BLaER1 (cell line): ENCODE data around the gene UBR3.
"Not testable (repeated sequence)": the region's sequence is repeated elsewhere in the genome, so short reads cannot be mapped to it uniquely, and the experiment has no call there.

Source experiments
- H3K27ac ChIP-seq: shearing (Covaris generic); formaldehyde crosslinking; 2 replicates; pipeline ENCODE4 v1.8.1; 2022
- H3K27me3 ChIP-seq: shearing (Covaris generic); formaldehyde crosslinking; 2 replicates; pipeline ENCODE4 v1.8.1; 2022
- H3K36me3 ChIP-seq: shearing (Covaris generic); formaldehyde crosslinking; 2 replicates; pipeline ENCODE4 v1.8.1; 2022
- H3K4me1 ChIP-seq: shearing (Covaris generic); formaldehyde crosslinking; 2 replicates; pipeline ENCODE4 v1.8.1; 2022
- H3K4me2 ChIP-seq: shearing (Covaris generic); formaldehyde crosslinking; 2 replicates; pipeline ENCODE4 v1.8.1; 2022
- H3K4me3 ChIP-seq: shearing (Covaris generic); formaldehyde crosslinking; 2 replicates; pipeline ENCODE4 v1.8.1; 2022
- H3K9ac ChIP-seq: shearing (Covaris generic); formaldehyde crosslinking; 2 replicates; pipeline ENCODE4 v1.8.1; 2022
- H3K9me3 ChIP-seq: shearing (Covaris generic); formaldehyde crosslinking; 2 replicates; pipeline ENCODE4 v1.8.1; 2022
- H4K20me1 ChIP-seq: shearing (Covaris generic); formaldehyde crosslinking; 2 replicates; pipeline ENCODE4 v1.8.1; 2022
- Cebpa-rat ChIP-seq: shearing (Covaris generic); IDR thresholded peaks from 2 replicates; pipeline ENCODE4 v1.8.1; 2022

Gene UBR3

GRCh38 chr2:169798397-169798717 lies 28.9 kb upstream of the UBR3 start:
- no peaks in the 10 kb centered on the region for H3K9me3 ChIP-seq
- H3K27ac ChIP-seq = no peak overlapping the region

GRCh38 chr2:169798718-169799592 lies 28.3 kb upstream of the UBR3 start, which contains the start of gene SSB:
Gene SSB (plus strand): TSS chr2:169798871. CDS start chr2:169800961, 2,090 bp downstream.
- H4K20me1 ChIP-seq = peaks cover 50% of the 10 kb centered on the region
- no peak for TF ChIP-seq Cebpa-rat
- H3K36me3 ChIP-seq = peaks cover 28% of the 10 kb centered on the region
- H3K4me2 ChIP-seq = peak within 1 kb of the TSS; percentile 85
- peak within 1 kb of the TSS; percentile 88 for H3K27ac ChIP-seq
- peaks cover 24% of the 10 kb centered on the region for H3K4me1 ChIP-seq
- no peaks in the 10 kb centered on the region for H3K27me3 ChIP-seq
- no peaks in the 10 kb centered on the region for H3K9me3 ChIP-seq
- H3K4me3 ChIP-seq = peak within 1 kb of the TSS; percentile 85
- peak within 1 kb of the TSS; percentile 91 for H3K9ac ChIP-seq

More at GRCh38 chr2:169798397-169798717, 28.9 kb upstream of the UBR3 start:
- peak overlapping the region; percentile 85 for H3K4me2 ChIP-seq
- no peak for TF ChIP-seq Cebpa-rat
- peaks cover 44% of the 10 kb centered on the region for H4K20me1 ChIP-seq
- peak overlapping the region; percentile 85 for H3K4me3 ChIP-seq
- peaks cover 22% of the 10 kb centered on the region for H3K36me3 ChIP-seq
- no peaks in the 10 kb centered on the region for H3K27me3 ChIP-seq
- H3K4me1 ChIP-seq = peaks cover 24% of the 10 kb centered on the region
- H3K9ac ChIP-seq = peak overlapping the region; percentile 91

- H3K4me2 ChIP-seq = no peak overlapping the region
- H3K36me3 ChIP-seq = peaks cover 72% of the 10 kb centered on the region
- no peak for TF ChIP-seq Cebpa-rat
- H3K4me1 ChIP-seq = peaks cover 20% of the 10 kb centered on the region
- no peak overlapping the region for H3K9ac ChIP-seq
- peaks cover 82% of the 10 kb centered on the region for H4K20me1 ChIP-seq
- H3K9me3 ChIP-seq = no peaks in the 10 kb centered on the region
- no peaks in the 10 kb centered on the region for H3K27me3 ChIP-seq
- no peak overlapping the region for H3K4me3 ChIP-seq
- no peak overlapping the region for H3K27ac ChIP-seq
These were observed 23.8 kb upstream of the UBR3 start for GRCh38 chr2:169803480-169803879.

DNA sequence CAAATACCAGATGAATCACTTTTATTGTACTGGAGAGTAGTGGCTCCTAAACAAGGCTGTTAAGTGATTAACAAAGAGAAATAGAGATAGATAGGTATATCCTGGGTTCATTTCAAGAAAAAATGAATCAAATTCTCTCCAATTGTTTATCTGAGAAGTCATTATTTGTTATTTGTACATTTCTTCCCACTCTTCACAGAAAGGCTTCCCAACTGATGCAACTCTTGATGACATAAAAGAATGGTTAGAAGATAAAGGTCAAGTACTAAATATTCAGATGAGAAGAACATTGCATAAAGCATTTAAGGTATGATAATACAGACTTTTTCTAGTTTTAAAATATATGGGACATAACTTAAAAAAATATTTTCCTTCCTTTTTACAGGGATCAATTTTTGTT lies 20.7 kb upstream of the UBR3 start:
- H3K4me3 ChIP-seq = no peak overlapping the region
- H3K9me3 ChIP-seq = no peaks in the 10 kb centered on the region
- H3K27ac ChIP-seq = no peak overlapping the region
- H3K36me3 ChIP-seq = peaks cover 99% of the 10 kb centered on the region
- H3K4me1 ChIP-seq = 0 out of 2 replicates have a peak, but pooled peaks cover 7% of the 10 kb centered on the region
- no peak overlapping the region for H3K9ac ChIP-seq
- no peak overlapping the region for H3K4me2 ChIP-seq
- H4K20me1 ChIP-seq = peaks cover 68% of the 10 kb centered on the region
- no peaks in the 10 kb centered on the region for H3K27me3 ChIP-seq
- TF ChIP-seq Cebpa-rat = no peak

GRCh38 chr2:169808221-169808620 lies 19.0 kb upstream of the UBR3 start:
- no peaks in the 10 kb centered on the region for H3K9me3 ChIP-seq
- no peak overlapping the region for H3K27ac ChIP-seq
- H3K4me3 ChIP-seq = no peak overlapping the region
- H4K20me1 ChIP-seq = peaks cover 67% of the 10 kb centered on the region
- no peak for TF ChIP-seq Cebpa-rat
- H3K9ac ChIP-seq = no peak overlapping the region
- no peaks in the 10 kb centered on the region for H3K4me1 ChIP-seq
- H3K4me2 ChIP-seq = no peak overlapping the region
- no peaks in the 10 kb centered on the region for H3K27me3 ChIP-seq
- H3K36me3 ChIP-seq = peaks cover 99% of the 10 kb centered on the region

- H3K27me3 ChIP-seq = no peaks in the 10 kb centered on the region
- no peak overlapping the region for H3K9ac ChIP-seq
- H3K36me3 ChIP-seq = peaks cover 89% of the 10 kb centered on the region
These were observed 11.4 kb upstream of the UBR3 start for GRCh38 chr2:169815849-169816248.

GRCh38 chr2:169816961-169817360 lies 10.3 kb upstream of the UBR3 start:
- not testable (repeated sequence) for H3K4me2 ChIP-seq, H3K4me3 ChIP-seq, H3K4me1 ChIP-seq, H3K9ac ChIP-seq, H3K27me3 ChIP-seq, H3K27ac ChIP-seq
- Histone ChIP-seq H3K9me3 (peaks cover 17% of the 10 kb centered on the region; the same call in 1 of the 2 replicates), H4K20me1 (peaks cover 36% of the 10 kb centered on the region; the same call in 1 of the 2 replicates), H3K36me3 (peaks cover 85% of the 10 kb centered on the region)

More at GRCh38 chr2:169815849-169816248, 11.4 kb upstream of the UBR3 start:
- no peaks in the 10 kb centered on the region for H3K4me1 ChIP-seq
- H4K20me1 ChIP-seq = peaks cover 47% of the 10 kb centered on the region
- no peak for TF ChIP-seq Cebpa-rat
- no peak overlapping the region for H3K27ac ChIP-seq
- H3K4me2 ChIP-seq = no peak overlapping the region
- no peak overlapping the region for H3K4me3 ChIP-seq
- peaks cover 17% of the 10 kb centered on the region; the same call in 1 of the 2 replicates for H3K9me3 ChIP-seq

DNA sequence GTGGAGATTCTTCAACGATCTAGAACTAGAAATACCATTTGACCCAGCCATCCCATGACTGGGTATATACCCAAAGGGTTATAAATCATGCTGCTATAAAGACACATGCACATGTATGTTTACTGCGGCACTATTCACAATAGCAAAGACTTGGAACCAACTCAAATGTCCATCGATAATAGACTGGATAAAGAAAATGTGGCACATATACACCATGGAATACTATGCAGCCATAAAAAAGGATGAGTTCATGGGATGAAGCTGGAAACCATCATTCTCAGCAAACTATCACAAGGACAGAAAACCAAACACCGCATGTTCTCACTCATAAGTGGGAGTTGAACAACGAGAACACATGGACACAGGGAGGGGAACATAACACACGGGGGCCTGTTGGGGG lies 9.9 kb upstream of the UBR3 start:
- H3K4me1 ChIP-seq, H3K27ac ChIP-seq, H3K27me3 ChIP-seq, H3K4me3 ChIP-seq, H3K9ac ChIP-seq, H3K4me2 ChIP-seq: not testable (repeated sequence)
- H4K20me1 ChIP-seq = peaks cover 32% of the 10 kb centered on the region; the same call in 1 of the 2 replicates
- H3K9me3 ChIP-seq = peaks cover 17% of the 10 kb centered on the region; the same call in 1 of the 2 replicates
- H3K36me3 ChIP-seq = peaks cover 81% of the 10 kb centered on the region

DNA sequence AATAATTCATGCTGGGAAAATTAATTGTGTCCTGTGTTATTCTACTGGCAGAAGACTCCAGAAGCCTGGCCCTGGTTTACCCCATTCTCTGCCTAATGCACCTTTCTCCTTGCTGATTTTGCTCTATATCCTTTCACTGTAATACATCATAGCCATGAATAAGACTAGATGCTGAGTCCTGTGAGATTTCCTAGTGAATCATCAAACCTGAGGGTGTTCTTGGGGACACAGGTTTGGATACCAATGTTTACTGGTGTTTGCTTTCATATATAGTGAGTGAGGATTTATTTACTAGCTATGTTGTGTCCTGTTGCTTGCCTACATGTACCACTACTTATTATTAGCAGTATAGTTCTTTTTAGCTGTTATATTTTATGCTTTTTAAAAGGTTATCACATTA lies 9.0 kb upstream of the UBR3 start:
- H3K4me2 ChIP-seq = no peak overlapping the region
- peaks cover 17% of the 10 kb centered on the region; the same call in 1 of the 2 replicates for H3K9me3 ChIP-seq
- H4K20me1 ChIP-seq = peaks cover 27% of the 10 kb centered on the region; the same call in 1 of the 2 replicates
- H3K4me1 ChIP-seq = peaks cover 13% of the 10 kb centered on the region
- no peak overlapping the region for H3K27ac ChIP-seq
- H3K27me3 ChIP-seq = no peaks in the 10 kb centered on the region
- no peak overlapping the region for H3K4me3 ChIP-seq
- no peak overlapping the region for H3K9ac ChIP-seq
- TF ChIP-seq Cebpa-rat = no peak
- H3K36me3 ChIP-seq = peaks cover 72% of the 10 kb centered on the region

GRCh38 chr2:169819106-169819505 lies 8.1 kb upstream of the UBR3 start:
- H3K4me1 ChIP-seq = peaks cover 21% of the 10 kb centered on the region
- H3K4me2 ChIP-seq = no peak overlapping the region
- H3K9me3 ChIP-seq = peaks cover 17% of the 10 kb centered on the region; the same call in 1 of the 2 replicates
- no peak for TF ChIP-seq Cebpa-rat
- H3K27ac ChIP-seq = no peak overlapping the region
- H3K9ac ChIP-seq = no peak overlapping the region
- no peak overlapping the region for H3K4me3 ChIP-seq
- H3K36me3 ChIP-seq = peaks cover 63% of the 10 kb centered on the region
- 0 out of 2 replicates have a peak, but pooled peaks cover 25% of the 10 kb centered on the region for H4K20me1 ChIP-seq
- no peaks in the 10 kb centered on the region for H3K27me3 ChIP-seq

GRCh38 chr2:169820101-169820500 lies 7.2 kb upstream of the UBR3 start:
- Histone ChIP-seq H3K4me1 (peaks cover 24% of the 10 kb centered on the region), H3K36me3 (peaks cover 53% of the 10 kb centered on the region), H4K20me1 (0 out of 2 replicates have a peak, but pooled peaks cover 19% of the 10 kb centered on the region), H3K9me3 (peaks cover 17% of the 10 kb centered on the region; the same call in 1 of the 2 replicates)
- H3K27me3 ChIP-seq, H3K4me3 ChIP-seq, H3K4me2 ChIP-seq, H3K9ac ChIP-seq, H3K27ac ChIP-seq: not testable (repeated sequence)
